HG03108 (cell line): ENCODE measurements around the gene PI4KB.

ENCODE experiments used
- ATAC-seq: cut with Tn5 transposase; IDR thresholded peaks from one replicate; pipeline ENCODE4 v1.9.1; 2021; ENCODE audit warnings: moderate library complexity; ENCODE audit not compliant: unreplicated experiment

PI4KB gene

DNA sequence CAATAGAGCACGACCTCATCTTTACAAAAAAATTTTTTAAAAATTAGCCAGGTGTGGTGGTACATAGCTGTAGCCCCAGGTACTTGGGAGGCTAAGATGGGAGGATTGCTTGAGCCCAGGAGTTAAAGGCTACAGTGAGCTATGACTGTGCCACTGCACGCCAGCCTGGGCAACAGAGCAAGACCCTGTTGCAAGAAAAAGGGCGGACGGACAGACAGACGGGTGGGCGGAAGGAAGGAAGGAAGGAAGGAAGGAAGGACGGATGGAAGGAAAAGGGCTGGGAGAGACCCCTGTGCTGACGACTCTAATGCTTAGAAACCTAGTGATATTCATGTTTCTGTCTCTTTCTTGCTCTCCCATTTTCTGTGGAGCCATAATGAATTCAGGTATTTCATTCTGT is 14.4 kb downstream of the PI4KB start:
- no peak for ATAC-seq

DNA sequence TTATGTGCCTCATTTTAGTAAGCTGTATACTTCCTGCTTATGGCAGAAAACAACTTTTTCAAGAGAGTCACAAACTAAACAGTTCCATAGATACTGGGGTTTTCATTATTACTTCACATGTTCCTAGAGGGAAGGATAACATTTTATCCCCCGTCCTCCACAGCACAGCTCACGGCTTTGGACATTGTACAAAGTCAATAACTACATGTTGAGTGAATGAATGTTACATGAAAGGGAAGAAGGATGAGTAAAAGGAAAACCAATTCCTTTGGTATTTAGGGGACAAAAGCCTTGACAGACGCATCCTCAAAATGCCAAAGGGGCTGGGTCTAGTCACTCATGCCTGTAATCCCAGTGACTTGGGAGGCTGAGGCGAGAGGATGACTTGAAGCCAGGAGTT is 14.8 kb downstream of the PI4KB start:
- ATAC-seq = no peak

DNA sequence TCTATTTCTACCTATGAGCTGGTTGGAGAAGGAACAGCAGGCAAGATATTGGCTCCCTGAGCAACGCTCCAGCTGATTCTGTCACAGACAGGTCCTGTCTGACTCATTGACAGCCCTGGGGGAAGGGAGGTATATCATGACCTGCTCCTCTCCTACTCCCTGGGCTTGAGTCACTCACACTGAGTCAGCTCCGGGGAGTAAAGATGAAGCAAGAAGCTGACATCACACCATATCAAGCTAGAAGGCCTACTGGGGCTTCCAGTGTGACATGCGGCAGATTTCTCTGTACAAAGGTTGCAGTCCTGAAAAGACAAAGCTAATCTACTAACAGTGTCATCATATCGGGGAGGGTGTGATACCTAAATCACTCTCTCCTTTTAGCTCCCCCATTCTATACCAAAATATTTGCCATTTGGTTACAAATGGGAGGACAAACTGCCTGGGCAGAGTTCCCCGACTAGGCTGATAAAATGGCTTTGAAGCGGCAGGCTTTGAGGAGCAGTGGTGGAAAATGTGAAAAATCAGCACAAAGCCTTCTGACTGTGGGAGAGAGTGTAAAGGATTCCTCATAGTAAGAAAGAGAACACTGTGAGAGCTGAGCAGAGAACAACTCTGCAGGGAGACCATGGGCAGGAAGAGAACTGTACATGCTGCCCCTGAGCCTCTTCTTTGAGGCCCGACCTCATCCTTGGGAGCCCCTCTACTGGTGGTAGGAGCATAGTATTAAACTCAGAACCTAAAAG is 15.5 kb downstream of the PI4KB start:
- ATAC-seq = no peak

DNA sequence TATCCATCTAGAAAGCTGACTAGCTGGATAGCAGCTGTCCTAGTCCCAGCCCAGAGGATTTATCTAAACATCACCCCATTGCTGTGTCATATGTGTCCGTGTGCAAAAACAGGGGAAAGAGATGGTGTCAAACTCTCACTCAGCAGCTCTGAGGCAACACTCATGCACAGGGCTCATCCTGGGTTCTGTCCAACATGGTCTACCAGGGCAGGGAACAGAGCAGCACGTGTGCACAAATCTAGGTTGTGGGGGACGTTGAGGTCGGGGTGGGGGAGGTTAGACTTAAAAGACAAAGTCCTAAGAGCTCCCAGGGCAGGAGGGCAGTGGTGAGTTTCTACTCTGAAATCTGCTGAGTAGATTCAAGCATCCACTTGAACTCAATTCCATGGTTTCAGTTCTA is 16.2 kb downstream of the PI4KB start:
- ATAC-seq = no peak

DNA sequence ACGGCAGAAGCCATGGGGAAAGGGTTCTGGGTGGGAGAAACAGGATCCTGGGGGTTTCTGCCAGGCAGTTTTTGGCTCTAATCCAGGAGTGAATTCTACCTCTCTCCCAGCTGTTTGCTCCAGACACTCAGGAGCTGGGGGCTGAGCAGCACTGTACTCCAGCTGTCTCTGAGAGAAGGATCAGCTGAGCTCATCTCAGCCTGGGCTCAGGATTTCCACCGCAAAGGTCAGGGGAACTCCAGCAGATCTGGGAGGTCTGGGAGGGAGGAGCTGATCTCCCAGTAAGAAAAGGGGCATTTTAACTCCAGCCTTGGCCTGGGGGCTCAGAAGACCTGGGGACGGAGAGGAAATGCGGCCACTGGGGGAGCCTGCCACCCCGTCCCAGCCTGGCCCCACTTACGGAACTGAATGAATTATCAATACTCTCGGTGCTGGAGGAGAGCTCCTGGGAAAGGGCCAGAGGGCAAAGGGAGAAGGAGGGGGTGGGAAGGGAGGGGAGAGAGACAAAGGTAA is 17.3 kb downstream of the PI4KB start:
- no peak for ATAC-seq

DNA sequence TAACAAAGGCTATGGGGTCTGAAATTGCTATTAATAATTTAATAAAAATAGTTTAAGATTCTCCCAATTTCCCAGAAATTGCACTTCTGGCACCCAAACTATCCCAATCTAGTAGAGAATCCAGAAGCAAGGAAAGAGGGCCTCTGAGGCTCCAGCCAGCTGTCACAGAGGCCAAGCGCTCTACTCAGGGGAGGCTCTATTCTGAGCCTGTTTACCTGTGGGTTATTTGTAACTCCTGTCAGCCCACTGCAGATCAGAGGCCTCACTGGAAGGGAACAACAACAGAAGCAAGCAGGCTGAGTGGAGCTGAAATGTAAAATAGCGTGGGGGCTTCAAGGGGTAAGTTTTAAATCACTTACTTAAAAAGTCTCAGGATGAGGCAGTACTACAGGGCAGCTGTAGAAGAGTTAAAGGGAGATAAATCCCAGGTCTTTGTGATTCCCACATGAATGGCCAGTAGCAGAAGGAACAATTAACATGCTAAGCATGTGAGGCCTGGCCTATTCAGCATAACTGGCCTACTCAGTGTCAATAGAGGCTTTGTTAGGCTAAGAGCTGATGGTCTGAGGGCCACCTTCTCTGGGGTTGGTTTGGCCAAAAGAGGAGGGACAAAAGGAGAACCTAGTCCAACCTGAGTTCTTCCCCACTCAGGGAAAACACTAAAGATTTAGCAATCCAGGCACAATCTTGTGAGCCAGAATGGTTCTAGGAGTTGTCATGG is 32.3 kb downstream of the PI4KB start:
- ATAC-seq = no peak

DNA sequence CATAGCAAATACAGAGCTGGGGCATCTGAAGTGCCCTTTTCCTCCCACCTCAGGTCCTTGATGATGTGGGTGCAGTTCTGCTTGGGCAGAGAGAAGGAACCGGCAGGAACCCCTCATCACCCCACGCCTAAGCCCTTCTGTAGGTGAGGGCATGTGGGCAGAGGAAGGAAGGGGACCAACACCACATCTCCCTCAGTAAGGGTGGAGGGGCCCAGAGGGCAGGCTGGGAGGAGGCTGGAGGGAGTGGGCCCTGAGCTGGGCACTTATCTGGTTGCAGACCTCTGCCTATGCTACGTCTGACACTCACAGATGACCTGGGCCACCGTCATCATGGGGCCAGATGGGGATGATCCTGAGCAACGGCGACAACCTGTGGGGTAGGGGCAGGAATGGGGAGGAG is 34.1 kb downstream of the PI4KB start:
- no peak for ATAC-seq

DNA sequence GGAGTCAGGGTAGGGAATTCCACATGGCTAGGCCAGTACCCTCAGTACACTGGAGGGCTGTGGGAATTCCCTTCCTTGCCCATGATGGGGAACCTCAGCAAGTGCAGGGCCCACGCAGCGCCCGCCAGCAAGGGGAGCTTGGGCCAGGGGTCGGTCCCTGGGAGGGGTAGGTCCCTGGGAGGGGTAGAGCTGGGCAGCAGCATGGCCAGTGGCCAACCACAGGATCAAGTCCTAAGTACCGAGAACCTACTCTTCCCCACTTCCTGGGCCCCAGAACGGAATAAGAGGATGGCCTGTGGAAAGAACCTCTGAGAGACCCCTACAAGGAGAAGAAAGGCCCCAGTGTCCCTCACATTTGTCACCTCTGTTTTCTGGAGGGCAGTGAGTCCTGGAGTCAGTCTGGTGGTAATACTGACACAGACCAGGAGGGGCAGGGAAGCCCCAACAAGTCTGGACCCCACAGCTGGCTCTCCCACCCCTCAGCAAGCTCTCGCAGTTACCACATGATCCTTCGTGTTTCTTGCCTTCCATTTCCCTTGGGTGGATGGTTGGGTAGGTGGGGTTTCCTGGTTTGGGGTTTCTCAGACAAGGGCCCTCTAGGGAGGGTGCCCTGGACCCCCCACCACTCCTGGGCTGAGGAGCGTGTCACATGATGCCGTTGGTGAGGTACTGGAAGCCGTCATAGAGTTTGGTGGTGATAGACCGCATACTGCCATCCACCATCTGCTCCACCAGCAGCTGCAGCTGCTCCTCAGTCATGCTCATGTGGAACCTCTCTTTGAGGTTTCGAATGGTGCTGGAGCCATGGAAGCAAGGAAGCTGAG is 34.8 kb downstream of the PI4KB start:
- ATAC-seq = no peak

DNA sequence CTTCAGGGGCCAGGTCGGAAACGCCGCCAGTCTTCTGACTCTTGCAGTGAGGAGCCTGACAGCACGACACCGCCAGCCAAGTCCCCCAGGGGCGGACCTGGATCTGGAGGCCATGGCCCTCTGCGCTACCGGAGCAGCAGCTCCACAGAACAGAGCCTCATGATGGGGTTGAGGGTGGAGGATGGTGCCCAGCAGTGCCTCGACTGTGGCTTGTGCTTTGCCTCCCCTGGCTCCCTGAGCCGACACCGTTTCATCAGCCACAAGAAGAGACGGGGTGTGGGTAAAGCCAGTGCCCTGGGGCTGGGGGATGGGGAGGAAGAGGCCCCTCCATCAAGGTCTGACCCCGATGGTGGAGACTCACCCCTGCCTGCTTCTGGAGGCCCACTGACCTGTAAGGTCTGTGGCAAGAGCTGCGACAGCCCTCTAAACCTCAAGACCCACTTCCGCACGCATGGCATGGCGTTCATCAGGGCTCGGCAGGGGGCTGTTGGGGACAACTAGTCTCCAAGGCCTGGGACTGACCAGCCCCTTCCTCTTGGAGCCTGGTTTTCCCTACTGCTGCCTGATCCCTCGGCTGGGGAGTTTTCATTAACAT is 36.4 kb downstream of the PI4KB start:
- no peak for ATAC-seq

DNA sequence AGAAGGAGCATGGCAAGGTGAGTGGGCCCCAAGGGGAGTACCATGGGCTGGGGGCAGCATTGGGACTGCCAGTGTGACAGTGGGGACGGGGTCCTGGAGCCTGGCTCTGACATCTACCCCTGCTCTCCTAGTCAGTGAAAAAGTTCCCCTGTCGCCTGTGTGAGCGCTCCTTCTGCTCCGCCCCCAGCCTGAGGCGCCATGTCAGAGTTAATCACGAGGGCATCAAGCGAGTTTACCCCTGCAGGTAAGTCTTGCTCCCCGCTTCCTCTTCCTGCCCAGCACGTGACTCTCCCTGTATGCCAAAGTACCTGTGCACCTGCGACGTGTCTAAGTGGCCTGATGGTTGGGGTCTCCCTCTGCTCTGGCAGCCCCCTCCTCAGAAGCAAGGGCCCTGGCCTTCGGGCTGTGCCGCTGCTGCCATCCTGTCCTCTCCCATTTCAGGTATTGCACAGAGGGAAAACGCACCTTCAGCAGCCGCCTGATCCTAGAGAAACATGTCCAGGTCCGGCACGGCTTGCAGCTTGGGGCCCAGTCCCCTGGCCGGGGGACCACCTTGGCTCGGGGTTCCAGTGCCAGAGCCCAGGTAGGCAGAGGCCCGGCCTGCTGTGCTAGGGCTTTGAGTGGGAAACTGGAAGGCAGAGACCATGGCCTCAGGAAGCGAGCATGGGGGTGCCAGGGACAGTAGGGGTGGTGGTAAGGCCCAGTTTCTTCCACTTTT is 37.1 kb downstream of the PI4KB start:
- no peak for ATAC-seq

DNA sequence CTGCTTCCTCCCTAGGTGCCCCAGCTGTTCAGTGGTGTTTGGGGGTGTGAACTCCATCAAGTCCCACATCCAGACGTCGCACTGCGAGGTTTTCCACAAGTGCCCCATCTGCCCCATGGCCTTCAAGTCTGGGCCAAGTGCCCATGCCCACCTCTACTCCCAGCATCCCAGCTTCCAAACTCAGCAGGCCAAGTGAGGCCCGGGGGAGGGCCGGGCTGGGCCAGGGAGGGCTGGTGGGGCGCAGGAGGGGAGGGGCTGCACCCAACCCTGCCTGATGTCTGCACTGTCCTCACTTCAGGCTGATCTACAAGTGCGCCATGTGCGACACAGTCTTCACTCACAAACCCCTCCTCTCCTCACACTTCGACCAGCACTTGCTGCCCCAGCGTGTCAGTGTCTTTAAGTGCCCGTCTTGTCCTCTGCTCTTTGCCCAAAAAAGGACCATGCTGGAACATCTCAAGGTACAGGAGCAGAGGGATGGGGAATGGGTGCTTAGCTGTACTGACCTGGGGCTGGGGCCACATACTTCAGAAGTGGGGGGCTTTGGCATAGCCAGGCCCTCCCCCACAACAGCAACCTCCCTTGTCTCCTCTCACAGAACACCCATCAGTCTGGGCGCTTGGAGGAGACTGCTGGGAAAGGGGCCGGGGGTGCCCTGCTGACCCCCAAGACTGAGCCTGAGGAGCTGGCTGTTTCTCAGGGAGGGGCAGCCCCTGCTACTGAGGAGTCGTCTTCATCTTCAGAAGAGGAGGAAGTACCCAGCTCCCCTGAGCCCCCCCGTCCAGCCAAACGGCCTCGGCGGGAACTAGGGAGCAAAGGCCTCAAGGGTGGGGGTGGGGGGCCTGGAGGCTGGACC is 37.9 kb downstream of the PI4KB start:
- no peak for ATAC-seq

DNA sequence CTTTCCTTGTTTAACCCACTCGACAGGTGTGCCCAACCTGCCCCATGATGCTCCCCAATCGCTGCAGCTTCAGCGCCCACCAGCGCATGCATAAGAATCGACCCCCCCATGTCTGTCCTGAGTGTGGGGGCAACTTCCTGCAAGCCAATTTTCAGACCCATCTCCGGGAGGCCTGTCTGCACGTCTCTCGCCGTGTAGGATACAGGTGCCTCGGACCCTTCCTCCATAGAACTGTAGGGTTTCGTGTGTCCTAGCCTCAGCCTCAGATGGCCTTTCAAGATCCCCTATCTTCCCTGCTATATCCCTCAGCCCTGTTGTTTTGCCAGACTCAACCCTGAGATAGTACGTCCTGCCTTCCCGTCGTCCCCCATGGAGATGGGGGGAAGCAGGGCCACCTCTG is 38.7 kb downstream of the PI4KB start:
- no peak for ATAC-seq

DNA sequence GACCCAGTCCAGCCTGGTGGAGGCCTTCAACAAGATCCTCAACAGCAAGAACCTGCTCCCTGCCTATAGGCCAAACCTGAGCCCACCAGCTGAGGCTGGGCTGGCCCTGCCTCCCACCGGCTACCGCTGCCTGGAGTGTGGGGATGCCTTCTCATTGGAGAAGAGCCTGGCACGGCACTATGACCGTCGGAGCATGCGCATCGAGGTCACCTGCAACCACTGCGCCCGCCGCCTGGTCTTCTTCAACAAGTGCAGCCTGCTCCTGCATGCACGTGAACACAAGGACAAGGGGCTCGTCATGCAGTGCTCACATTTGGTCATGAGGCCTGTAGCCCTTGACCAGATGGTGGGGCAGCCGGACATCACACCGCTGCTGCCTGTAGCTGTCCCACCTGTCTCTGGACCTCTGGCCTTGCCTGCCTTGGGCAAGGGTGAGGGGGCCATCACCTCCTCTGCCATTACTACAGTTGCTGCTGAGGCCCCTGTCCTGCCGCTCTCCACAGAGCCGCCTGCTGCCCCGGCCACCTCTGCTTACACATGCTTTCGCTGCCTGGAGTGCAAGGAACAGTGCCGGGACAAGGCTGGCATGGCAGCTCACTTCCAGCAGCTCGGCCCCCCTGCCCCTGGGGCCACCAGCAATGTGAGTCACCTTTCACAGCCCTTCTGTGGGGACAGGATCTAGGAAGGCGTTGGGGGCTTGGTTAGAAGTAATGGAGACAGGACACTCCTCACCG is 39.3 kb downstream of the PI4KB start:
- ATAC-seq = no peak

DNA sequence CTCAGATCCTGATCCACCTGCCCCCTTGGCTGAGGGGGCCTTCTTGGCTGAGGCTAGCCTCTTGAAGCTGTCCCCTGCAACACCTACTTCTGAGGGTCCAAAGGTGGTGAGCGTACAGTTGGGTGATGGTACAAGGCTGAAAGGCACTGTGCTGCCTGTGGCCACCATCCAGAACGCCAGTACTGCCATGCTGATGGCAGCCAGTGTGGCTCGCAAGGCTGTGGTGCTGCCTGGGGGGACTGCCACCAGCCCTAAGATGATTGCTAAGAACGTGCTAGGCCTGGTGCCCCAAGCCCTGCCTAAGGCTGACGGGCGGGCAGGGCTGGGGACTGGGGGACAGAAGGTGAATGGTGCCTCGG is 39.9 kb downstream of the PI4KB start:
- no peak for ATAC-seq

DNA sequence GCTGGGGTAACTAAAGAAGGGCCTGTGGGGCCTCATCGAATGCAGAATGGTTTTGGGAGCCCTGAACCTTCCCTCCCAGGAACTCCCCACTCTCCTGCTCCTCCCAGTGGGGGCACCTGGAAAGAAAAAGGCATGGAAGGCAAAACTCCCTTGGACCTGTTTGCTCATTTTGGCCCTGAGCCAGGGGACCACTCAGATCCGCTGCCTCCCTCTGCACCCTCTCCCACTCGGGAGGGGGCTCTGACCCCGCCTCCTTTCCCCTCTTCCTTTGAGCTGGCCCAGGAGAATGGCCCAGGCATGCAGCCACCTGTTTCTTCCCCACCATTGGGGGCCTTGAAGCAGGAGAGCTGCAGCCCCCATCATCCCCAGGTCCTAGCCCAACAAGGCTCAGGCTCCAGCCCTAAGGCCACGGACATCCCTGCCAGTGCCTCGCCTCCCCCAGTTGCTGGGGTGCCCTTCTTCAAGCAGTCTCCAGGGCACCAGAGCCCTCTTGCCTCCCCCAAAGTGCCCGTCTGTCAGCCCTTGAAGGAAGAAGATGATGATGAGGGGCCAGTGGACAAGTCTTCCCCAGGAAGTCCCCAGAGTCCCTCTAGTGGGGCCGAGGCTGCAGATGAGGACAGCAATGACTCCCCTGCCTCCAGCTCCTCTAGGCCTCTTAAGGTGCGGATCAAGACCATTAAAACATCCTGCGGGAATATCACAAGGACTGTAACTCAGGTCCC is 40.4 kb downstream of the PI4KB start:
- no peak for ATAC-seq

DNA sequence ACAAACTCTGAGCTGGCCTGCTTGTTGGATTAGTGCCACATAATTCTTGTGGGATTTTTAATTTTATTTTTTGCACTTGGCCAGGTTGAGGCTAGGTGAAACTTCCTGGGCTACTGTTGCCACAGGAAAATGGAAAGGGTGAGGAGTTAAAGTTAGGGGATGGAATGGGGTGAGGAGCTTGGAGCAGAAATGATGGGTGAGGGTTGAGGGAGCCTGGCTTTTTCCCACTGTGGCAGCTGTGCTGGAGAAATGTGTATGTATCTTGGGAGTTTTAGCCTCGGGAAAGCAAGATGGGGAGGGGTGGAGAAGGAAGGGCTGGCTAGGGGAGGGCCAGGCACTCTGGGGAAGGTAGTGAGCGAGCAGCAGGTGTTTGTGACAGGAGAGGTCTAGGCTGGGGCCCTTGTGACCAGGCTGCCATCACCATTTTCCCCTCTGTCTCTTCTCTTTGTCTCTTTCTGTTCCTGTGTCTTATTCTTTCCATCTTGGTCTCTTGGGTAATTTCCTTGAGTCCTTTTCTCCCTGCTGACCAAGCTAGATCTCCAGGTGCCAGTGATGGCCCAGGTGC is 43.1 kb downstream of the PI4KB start:
- ATAC-seq = no peak

DNA sequence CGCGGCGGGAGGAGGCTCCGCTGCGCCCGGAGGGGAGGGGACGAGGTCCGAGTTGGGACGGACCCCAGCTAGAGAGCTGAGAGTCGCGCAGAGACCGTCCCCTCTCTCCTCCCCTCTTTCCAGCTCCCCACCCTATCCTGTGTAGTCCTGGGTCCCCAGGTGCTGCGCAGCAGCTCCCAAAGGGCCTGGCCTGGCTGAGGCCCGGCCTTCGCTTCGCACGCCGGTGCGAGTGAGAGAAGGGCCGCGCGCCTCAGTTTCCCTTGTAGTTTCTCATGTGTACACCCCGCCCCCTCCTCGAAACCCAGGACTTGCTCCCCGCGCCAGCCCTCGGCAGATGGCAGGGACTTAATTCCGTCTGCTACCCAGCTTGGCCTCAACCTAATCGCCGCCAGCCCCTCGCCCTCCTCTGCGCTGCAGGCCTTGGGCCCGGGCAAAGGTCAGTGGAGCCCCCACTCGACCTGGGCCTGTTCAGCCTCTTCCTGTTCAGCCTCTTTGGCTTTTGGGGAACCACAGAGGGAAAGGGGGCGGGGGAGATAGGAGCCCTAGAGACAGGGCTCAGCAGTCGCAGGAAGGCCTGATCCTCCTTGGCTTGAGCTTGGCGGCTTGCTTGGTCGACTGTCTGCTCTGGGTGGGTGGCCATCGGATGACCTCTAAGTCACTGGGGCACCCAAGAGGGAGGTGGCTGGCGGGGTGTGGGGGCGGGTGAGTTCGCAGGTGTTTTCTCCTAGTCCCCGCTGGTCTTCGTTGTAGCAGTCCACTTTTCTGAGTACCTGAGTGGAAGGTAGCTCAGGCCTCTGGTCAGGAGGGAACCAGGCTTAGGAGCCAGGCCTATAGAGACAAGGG is 44.1 kb downstream of the PI4KB start:
- no peak for ATAC-seq
